Inflammatory macrophage treated with lipopolysaccharide for 4 hours (primary cell): ENCODE results near the gene ZNF737.
"Not testable (repeated sequence)": the region's sequence is repeated elsewhere in the genome, so short reads cannot be mapped to it uniquely, and the experiment has no call there.

Source experiments
- DNase-seq: peaks from one replicate; pipeline ENCODE4 v3.0.0-alpha.2; 2020

Gene ZNF737

GRCh38 chr19:20565321-20566018 is at the start of gene ZNF737:
TSS of gene ZNF737 (minus strand) at chr19:20565781. CDS start at chr19:20565640, 141 bp downstream.
- DNase-seq = peak; percentile 85

GRCh38 chr19:20614971-20615370 is 49.4 kb upstream of the ZNF737 start:
- DNase-seq = not testable (repeated sequence)

GRCh38 chr19:20612711-20613316 is 47.2 kb upstream of the ZNF737 start:
- DNase-seq = no peak

- DNase-seq = no peak
Observed at GRCh38 chr19:20611866-20612265, 46.3 kb upstream of the ZNF737 start.

- no peak for DNase-seq
Observed at GRCh38 chr19:20607943-20608342, 42.4 kb upstream of the ZNF737 start.

GRCh38 chr19:20558571-20558970 is 7.0 kb downstream of the ZNF737 start:
- no peak for DNase-seq

- no peak for DNase-seq
Observed at GRCh38 chr19:20558011-20558410, 7.6 kb downstream of the ZNF737 start.

GRCh38 chr19:20544667-20545333 is 20.8 kb downstream of the ZNF737 start:
- not testable (repeated sequence) for DNase-seq

GRCh38 chr19:20530303-20530702 is 35.3 kb downstream of the ZNF737 start:
- not testable (repeated sequence) for DNase-seq

- no peak for DNase-seq
Observed at GRCh38 chr19:20513189-20513904, 52.2 kb downstream of the ZNF737 start.

- DNase-seq = no peak
Observed at GRCh38 chr19:20503476-20503875, 62.1 kb downstream of the ZNF737 start.
